SK-N-SH (cell line): ENCODE results near the gene ZNF683. TPM values are rescaled to one million over a fixed set of nuclear protein-coding genes. Genes with fewer than 3 reads are reported as not detected.

Experiments used
- CTCF ChIA-PET: fragments of 300-600, 350-600 bp; formaldehyde crosslinking; extraction: SDS; loops from one replicate; lab custom pipeline; 2021; lab: Yijun Ruan, JAX
- POLR2A ChIA-PET: fragments of 350-600 bp; sonication (Branson Sonifier 250); formaldehyde crosslinking; extraction: SDS; loops from one replicate; lab custom pipeline; 2020; ENCODE audit warnings: antibody characterized with exemption, inconsistent platforms; lab: Yijun Ruan, JAX
- DNase-seq: peaks from one replicate; pipeline ENCODE4 v3.0.0; 2012
- H2AFZ ChIP-seq: fragments of 200-600 bp; sonication (generic); 2 replicates; pipeline ENCODE4 v1.8.1; 2016; ENCODE audit warnings: antibody characterized with exemption, mild to moderate bottlenecking, low read depth
- H3F3A ChIP-seq: fragments of 200-600 bp; sonication (generic); replicated peaks from 2 replicates; pipeline ENCODE3; 2016; ENCODE audit warnings: antibody characterized with exemption, mild to moderate bottlenecking; ENCODE audit not compliant: insufficient read depth
- H3K27ac ChIP-seq, 2 experiments: fragments of 200-500 bp in 1 of 2; fragments of 200-600 bp in 1 of 2; sonication (Bioruptor generic) in 1 of 2; sonication (generic), shearing (Covaris generic) in 1 of 2; 2 replicates each; pipeline versions ENCODE4 v1.5.1 to v1.6.1; 2014 to 2016; ENCODE audit warnings: low read depth in 2 of 2, inconsistent platforms in 1 of 2, low read length in 1 of 2, mild to moderate bottlenecking in 1 of 2, mixed read lengths in 1 of 2
- H3K27me3 ChIP-seq: fragments of 200-600 bp; sonication (generic), shearing (Covaris generic); 2 replicates; pipeline ENCODE4 v1.6.1; 2016; ENCODE audit warnings: mixed run types; ENCODE audit not compliant: insufficient read depth
- H3K36me3 ChIP-seq, 2 experiments: fragments of 200-500 bp in 1 of 2; fragments of 200-600 bp in 1 of 2; sonication (Bioruptor generic) in 1 of 2; sonication (generic) in 1 of 2; replicated peaks in 1 of 2; 2 replicates each; pipeline versions ENCODE3 to v1.5.1; 2014 to 2016; ENCODE audit warnings: low read length in 1 of 2, mild to moderate bottlenecking in 1 of 2; ENCODE audit not compliant: insufficient read depth in 2 of 2, control insufficient read depth in 1 of 2
- H3K4me1 ChIP-seq, 2 experiments: fragments of 200-500 bp in 1 of 2; fragments of 200-600 bp in 1 of 2; sonication (Bioruptor generic) in 1 of 2; sonication (generic), shearing (Covaris generic) in 1 of 2; 2 replicates each; pipeline versions ENCODE4 v1.5.1 to v1.6.1; 2014 to 2016; ENCODE audit warnings: low read depth in 1 of 2, low read length in 1 of 2, mixed run types in 1 of 2; ENCODE audit not compliant: insufficient read depth in 2 of 2, control insufficient read depth in 1 of 2
- H3K4me2 ChIP-seq: fragments of 200-600 bp; sonication (generic), shearing (Covaris generic); 2 replicates; pipeline ENCODE4 v1.6.1; 2017; ENCODE audit warnings: mixed run types
- H3K4me3 ChIP-seq, 2 experiments: fragments of 200-500 bp in 1 of 2; fragments of 200-600 bp in 1 of 2; sonication (Bioruptor generic) in 1 of 2; sonication (generic), shearing (Covaris generic) in 1 of 2; 2 replicates each; pipeline versions ENCODE4 v1.5.1 to v1.8.1; 2014 to 2016; ENCODE audit warnings: low read depth in 2 of 2, inconsistent platforms in 1 of 2, low read length in 1 of 2, mild to moderate bottlenecking in 1 of 2, mixed read lengths in 1 of 2, moderate library complexity in 1 of 2
- H3K79me2 ChIP-seq: fragments of 200-600 bp; sonication (generic); 2 replicates; pipeline ENCODE4 v1.8.1; 2017; ENCODE audit warnings: mild to moderate bottlenecking; ENCODE audit not compliant: insufficient read depth
- H3K9ac ChIP-seq: fragments of 200-600 bp; sonication (generic); 2 replicates; pipeline ENCODE4 v1.6.1; 2017; ENCODE audit warnings: mixed run types
- H3K9me2 ChIP-seq: fragments of 200-600 bp; sonication (generic); 2 replicates; pipeline ENCODE4 v1.6.1; 2017; ENCODE audit warnings: mixed run types
- H3K9me3 ChIP-seq: fragments of 200-600 bp; sonication (generic); 2 replicates; pipeline ENCODE4 v1.6.1; 2017; ENCODE audit warnings: mixed run types, mild to moderate bottlenecking, moderate library complexity
- H4K20me1 ChIP-seq: fragments of 200-600 bp; sonication (generic); 2 replicates; pipeline ENCODE4 v1.6.1; 2017; ENCODE audit warnings: mild to moderate bottlenecking, mixed run types; ENCODE audit not compliant: insufficient read depth
- CHD2 ChIP-seq: fragments of 150-350 bp; IDR thresholded peaks from 2 replicates; pipeline ENCODE4 v1.6.1; 2018; ENCODE audit warnings: low read length; ENCODE audit not compliant: partially characterized antibody
- CTCF ChIP-seq: fragments of 200-600 bp; sonication (generic); IDR thresholded peaks from 2 replicates; pipeline ENCODE4 v1.6.1; 2017; ENCODE audit warnings: antibody characterized with exemption, mild to moderate bottlenecking, moderate library complexity
- ELF1 ChIP-seq: IDR thresholded peaks from 2 replicates; pipeline ENCODE4 v1.4.0; 2012
- EP300 ChIP-seq, 2 experiments: IDR thresholded peaks; 2 replicates each; pipeline versions ENCODE4 v1.4.0 to v1.6.1; 2012; ENCODE audit warnings: borderline replicate concordance in 1 of 2, low read depth in 1 of 2, low read length in 1 of 2
- FOSL2 ChIP-seq: IDR thresholded peaks from 2 replicates; pipeline ENCODE4 v1.4.0; 2012; ENCODE audit warnings: low read depth, mild to moderate bottlenecking, moderate library complexity, borderline replicate concordance
- FOXJ3 ChIP-seq: sonication (generic); formaldehyde crosslinking; IDR thresholded peaks from 2 replicates; pipeline ENCODE4 v1.5.1; 2020; ENCODE audit warnings: mild to moderate bottlenecking, missing genetic modification reagents
- MAX ChIP-seq: IDR thresholded peaks from 2 replicates; pipeline ENCODE4 v1.4.0; 2012; ENCODE audit warnings: low read depth
- MEF2A ChIP-seq: IDR thresholded peaks from 2 replicates; pipeline ENCODE4 v1.4.0; 2012; ENCODE audit warnings: low read depth, borderline replicate concordance
- MXI1 ChIP-seq: IDR thresholded peaks from 2 replicates; pipeline ENCODE4 v1.6.1; 2012; ENCODE audit warnings: mild to moderate bottlenecking, low read depth, low read length, improper control_type of control experiment
- PBX3 ChIP-seq: IDR thresholded peaks from 2 replicates; pipeline ENCODE4; 2012
- POLR2AphosphoS5 ChIP-seq: IDR thresholded peaks from 2 replicates; pipeline ENCODE4 v1.6.1; 2012; ENCODE audit warnings: low read depth, low read length
- RAD21 ChIP-seq: IDR thresholded peaks from 2 replicates; pipeline ENCODE4 v1.6.1; 2012; ENCODE audit warnings: mild to moderate bottlenecking, low read length
- RCOR1 ChIP-seq: fragments of 150-350 bp; IDR thresholded peaks from 2 replicates; pipeline ENCODE4 v1.6.1; 2017; ENCODE audit warnings: antibody characterized with exemption, low read length
- SMC3 ChIP-seq: IDR thresholded peaks from 2 replicates; pipeline ENCODE4 v1.6.1; 2012; ENCODE audit warnings: low read depth, low read length, improper control_type of control experiment
- TAF1 ChIP-seq: IDR thresholded peaks from 2 replicates; pipeline ENCODE4 v1.6.1; 2012; ENCODE audit warnings: low read depth, mild to moderate bottlenecking, low read length, moderate library complexity, borderline replicate concordance
- TCF12 ChIP-seq: IDR thresholded peaks from 2 replicates; pipeline ENCODE4 v1.4.0; 2012
- TEAD4 ChIP-seq: IDR thresholded peaks from 2 replicates; pipeline ENCODE4 v1.4.0; 2012; ENCODE audit warnings: mild to moderate bottlenecking, borderline replicate concordance; ENCODE audit not compliant: insufficient read depth
- USF1 ChIP-seq: IDR thresholded peaks from 2 replicates; pipeline ENCODE4 v1.4.0; 2012; ENCODE audit warnings: low read depth, borderline replicate concordance
- USF2 ChIP-seq: fragments of 150-350 bp; IDR thresholded peaks from 2 replicates; pipeline ENCODE4 v1.6.1; 2017; ENCODE audit warnings: antibody characterized with exemption, low read length, low read depth, borderline replicate concordance
- ZBTB33 ChIP-seq: IDR thresholded peaks from 2 replicates; pipeline ENCODE4 v1.4.0; 2012; ENCODE audit warnings: low read depth, borderline replicate concordance
- WGBS: methylation state at CpG from one replicate; pipeline ENCODE4 v1.1.6; 2017; ENCODE audit warnings: low lambda C conversion rate; 5-methylcytosine and 5-hydroxymethylcytosine counted together
- polyA plus RNA-seq, 3 experiments: library from polyadenylated mRNA; depleted of rRNA; stranded (reverse); fragments of >200 nt; gene quantifications; 2 replicates each; pipeline ENCODE4 v1.2.3, GENCODE V29; 2012

The ZNF683 gene
- polyA plus RNA-seq, 1 of the 3 experiments (the other 2 are of a cell fraction), result not detected

- Histone ChIP-seq H3K79me2 (no peaks in the 10 kb centered on the region), H3K9me2 (no peaks in the 10 kb centered on the region), H4K20me1 (no peaks in the 10 kb centered on the region), H3K4me2 (no peak overlapping the region), H3K9me3 (no peaks in the 10 kb centered on the region), H3K36me3 (no peaks in the 10 kb centered on the region), H3K27ac (no peak overlapping the region), H3K27me3 (no peaks in the 10 kb centered on the region), H3F3A (no peaks in the 10 kb centered on the region), H2AFZ (no peak overlapping the region), H3K4me1 (no peaks in the 10 kb centered on the region), H3K9ac (no peak overlapping the region), H3K4me3 (no peak overlapping the region)
- TF ChIP-seq SMC3, result no peak
- no peak for TF ChIP-seq FOXJ3
- no peak for TF ChIP-seq MXI1
- TF ChIP-seq PBX3, result no peak
- no peak for TF ChIP-seq TAF1
- no peak for TF ChIP-seq MEF2A
- no peak for TF ChIP-seq RAD21
- TF ChIP-seq CTCF, result no peak
- no peak for TF ChIP-seq FOSL2
- TF ChIP-seq MAX, result no peak
- TF ChIP-seq EP300 (IDR thresholded peaks at IDR 0.05; ENCODE audit: borderline replicate concordance in 1 of 2, low read depth in 1 of 2, low read length in 1 of 2), result no peak
- TF ChIP-seq ZBTB33, result no peak
- TF ChIP-seq CHD2, result no peak
- TF ChIP-seq POLR2AphosphoS5, result no peak
- no peak for TF ChIP-seq ELF1
- no peak for TF ChIP-seq USF1
- no peak for TF ChIP-seq TEAD4
- TF ChIP-seq TCF12, result no peak
- TF ChIP-seq RCOR1, result no peak
- no peak for TF ChIP-seq USF2
- POLR2A ChIA-PET, result no interaction called here
- CTCF ChIA-PET, result interaction anchor here (1.0 to 11.9 kb wide), 4 partner anchors 13 to 67 kb away, joined by 3 to 99 read pairs (median 16); no protein-coding TSS in a partner anchor
- WGBS, result 95% methylated on average over 3 of the region's 5 CpGs
- no peak for DNase-seq
Measured at GRCh38 chr1:26349877-26350244, 22.7 kb downstream of the ZNF683 start.
